Muscle layer of colon (tissue), 2 donors: ENCODE measurements around the gene CHST6.
"Not testable (repeated sequence)": the region's sequence is repeated elsewhere in the genome, so short reads cannot be mapped to it uniquely, and the experiment has no call there.

ENCODE experiments used
- H3K27ac ChIP-seq: one replicate; pipeline ENCODE4 v1.7.0; 2013; ENCODE audit warnings: low read depth, mild to moderate bottlenecking, low read length, moderate library complexity
- H3K27me3 ChIP-seq, 2 donors: one replicate each; pipeline ENCODE4 v1.7.0; 2013; ENCODE audit warnings: low read length in 2 of 2, mild to moderate bottlenecking in 2 of 2; ENCODE audit not compliant: insufficient read depth in 2 of 2, control insufficient read depth in 1 of 2
- H3K36me3 ChIP-seq: one replicate; pipeline ENCODE4 v1.7.0; 2013; ENCODE audit warnings: mild to moderate bottlenecking, low read length; ENCODE audit not compliant: insufficient read depth
- H3K4me1 ChIP-seq: one replicate; pipeline ENCODE4 v1.7.0; 2013; ENCODE audit warnings: mild to moderate bottlenecking, low read length; ENCODE audit not compliant: insufficient read depth
- H3K4me3 ChIP-seq, 2 donors: one replicate each; pipeline ENCODE4 v1.7.0; 2013; ENCODE audit warnings: low read length in 2 of 2, low read depth in 1 of 2, mild to moderate bottlenecking in 1 of 2, moderate library complexity in 1 of 2
- H3K9ac ChIP-seq: one replicate; pipeline ENCODE4 v1.7.0; 2013; ENCODE audit warnings: low read length
- H3K9me3 ChIP-seq: one replicate; pipeline ENCODE4 v1.7.0; 2013; ENCODE audit warnings: mild to moderate bottlenecking, low read length
- donor health status: abdominal sarcoma.
- donor health status: Adenocarcinoma of cecum.

CHST6 gene

GRCh38 chr16:75455677-75456076 is 39.6 kb downstream of the CHST6 start:
- no peak overlapping the region for H3K4me3 ChIP-seq
- no peaks in the 10 kb centered on the region for H3K27me3 ChIP-seq
- H3K36me3 ChIP-seq: peaks cover 5% of the 10 kb centered on the region
- no peak overlapping the region for H3K9ac ChIP-seq
- H3K4me1 ChIP-seq: no peaks in the 10 kb centered on the region
- H3K9me3 ChIP-seq: no peaks in the 10 kb centered on the region
- H3K27ac ChIP-seq: no peak overlapping the region

GRCh38 chr16:75452464-75453190 is 42.6 kb downstream of the CHST6 start:
- Histone ChIP-seq H3K9ac (no peak overlapping the region), H3K27ac (no peak overlapping the region), H3K4me3 (no peak overlapping the region)

DNA sequence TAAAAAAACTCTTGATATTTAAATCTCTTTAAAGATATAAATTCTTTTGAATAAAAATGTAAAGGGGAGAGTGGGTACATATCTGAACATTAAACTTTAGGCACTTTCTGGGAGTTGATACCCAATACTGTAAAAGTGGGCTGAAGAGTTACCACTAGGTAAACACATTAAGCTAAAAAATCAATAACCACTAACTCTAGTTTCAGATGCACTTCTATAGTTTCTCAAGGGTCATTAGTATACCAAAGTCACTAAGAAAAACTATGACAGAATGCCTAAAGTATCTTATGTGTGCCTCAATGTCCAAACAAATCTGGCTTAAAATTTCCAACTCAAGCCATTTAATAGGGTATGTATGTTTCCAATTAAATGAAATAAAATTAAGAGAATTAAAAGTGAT is 48.8 kb downstream of the CHST6 start:
- Histone ChIP-seq H3K4me3 (no peak overlapping the region), H3K9ac (no peak overlapping the region), H3K27ac (no peak overlapping the region), H3K36me3 (peaks cover 8% of the 10 kb centered on the region), H3K9me3 (no peaks in the 10 kb centered on the region), H3K4me1 (no peaks in the 10 kb centered on the region), H3K27me3 (no peaks in the 10 kb centered on the region)

More at GRCh38 chr16:75452464-75453190, 42.6 kb downstream of the CHST6 start:
- Histone ChIP-seq H3K9me3 (no peaks in the 10 kb centered on the region), H3K36me3 (peaks cover 8% of the 10 kb centered on the region), H3K4me1 (no peaks in the 10 kb centered on the region), H3K27me3 (no peaks in the 10 kb centered on the region)

DNA sequence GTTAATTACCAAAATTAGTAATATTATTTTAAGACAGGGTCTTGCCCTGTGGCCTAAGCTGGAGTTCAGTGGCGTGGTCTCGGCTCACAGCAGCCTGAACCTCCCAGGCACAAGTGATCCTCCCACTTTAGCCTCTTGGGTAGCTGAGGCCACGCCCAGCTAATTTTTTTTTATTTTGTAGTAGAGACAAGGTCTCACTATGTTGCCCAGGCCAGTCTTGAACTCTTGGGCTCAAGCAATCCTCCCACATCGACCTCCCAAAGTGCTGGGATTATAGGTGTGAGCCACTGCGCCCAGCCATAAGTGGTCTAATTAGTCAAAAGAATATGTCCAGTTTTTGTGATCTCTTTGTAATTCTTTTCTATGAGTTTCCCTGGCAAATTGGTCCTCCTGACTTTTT is 49.9 kb downstream of the CHST6 start:
- Histone ChIP-seq H3K27me3 (no peaks in the 10 kb centered on the region), H3K4me3 (no peak overlapping the region), H3K27ac (no peak overlapping the region), H3K9ac (no peak overlapping the region), H3K36me3 (no peaks in the 10 kb centered on the region), H3K9me3 (no peaks in the 10 kb centered on the region), H3K4me1 (no peaks in the 10 kb centered on the region)

- no peak overlapping the region for H3K4me3 ChIP-seq
- H3K9me3 ChIP-seq: no peaks in the 10 kb centered on the region
- H3K27me3 ChIP-seq: no peaks in the 10 kb centered on the region
- no peak overlapping the region for H3K27ac ChIP-seq
- no peaks in the 10 kb centered on the region for H3K4me1 ChIP-seq
- H3K9ac ChIP-seq: no peak overlapping the region
- no peaks in the 10 kb centered on the region for H3K36me3 ChIP-seq
Measured at GRCh38 chr16:75443298-75443697, 51.9 kb downstream of the CHST6 start.

DNA sequence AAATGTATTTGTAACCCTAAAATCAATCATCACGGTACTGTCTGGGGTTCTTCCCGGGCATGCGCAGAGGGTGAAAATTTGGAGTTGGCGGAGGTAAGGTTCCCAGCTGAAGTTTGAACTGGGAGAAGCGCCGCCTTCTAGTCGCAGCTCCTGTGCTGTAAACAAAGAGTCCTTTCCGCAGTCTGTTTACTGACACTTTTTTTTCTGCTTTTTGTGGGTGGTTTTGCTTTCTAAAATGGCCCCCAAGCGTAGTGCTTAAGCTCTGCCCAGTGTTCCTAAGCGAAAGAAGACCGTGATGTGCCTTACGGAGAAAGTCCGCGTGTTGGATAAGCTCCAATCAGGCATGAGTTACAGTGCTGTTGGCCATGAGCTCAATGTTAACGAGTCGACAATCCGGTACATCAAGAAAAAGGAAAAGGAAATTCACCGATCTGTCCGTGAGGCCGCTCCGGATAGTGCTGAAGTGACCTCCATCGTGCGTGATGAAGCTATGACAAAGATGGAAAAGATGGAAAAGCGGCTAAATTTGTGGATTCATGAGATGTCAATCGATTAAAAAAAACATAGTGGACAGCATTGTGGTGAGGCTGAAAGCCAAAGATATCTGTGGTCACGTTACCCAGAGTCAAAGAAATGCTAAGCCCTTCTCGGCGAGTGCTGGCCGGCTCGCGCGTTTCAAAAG is 61.4 kb downstream of the CHST6 start:
- H3K9me3 ChIP-seq: no peaks in the 10 kb centered on the region
- no peaks in the 10 kb centered on the region for H3K27me3 ChIP-seq
- H3K27ac ChIP-seq: peak overlapping the region; percentile 93
- no peaks in the 10 kb centered on the region for H3K36me3 ChIP-seq
- H3K9ac ChIP-seq: peak overlapping the region; percentile 62
- H3K4me1 ChIP-seq: peaks cover 3% of the 10 kb centered on the region
- H3K4me3 ChIP-seq: peak overlapping the region; percentile 73 to 98

DNA sequence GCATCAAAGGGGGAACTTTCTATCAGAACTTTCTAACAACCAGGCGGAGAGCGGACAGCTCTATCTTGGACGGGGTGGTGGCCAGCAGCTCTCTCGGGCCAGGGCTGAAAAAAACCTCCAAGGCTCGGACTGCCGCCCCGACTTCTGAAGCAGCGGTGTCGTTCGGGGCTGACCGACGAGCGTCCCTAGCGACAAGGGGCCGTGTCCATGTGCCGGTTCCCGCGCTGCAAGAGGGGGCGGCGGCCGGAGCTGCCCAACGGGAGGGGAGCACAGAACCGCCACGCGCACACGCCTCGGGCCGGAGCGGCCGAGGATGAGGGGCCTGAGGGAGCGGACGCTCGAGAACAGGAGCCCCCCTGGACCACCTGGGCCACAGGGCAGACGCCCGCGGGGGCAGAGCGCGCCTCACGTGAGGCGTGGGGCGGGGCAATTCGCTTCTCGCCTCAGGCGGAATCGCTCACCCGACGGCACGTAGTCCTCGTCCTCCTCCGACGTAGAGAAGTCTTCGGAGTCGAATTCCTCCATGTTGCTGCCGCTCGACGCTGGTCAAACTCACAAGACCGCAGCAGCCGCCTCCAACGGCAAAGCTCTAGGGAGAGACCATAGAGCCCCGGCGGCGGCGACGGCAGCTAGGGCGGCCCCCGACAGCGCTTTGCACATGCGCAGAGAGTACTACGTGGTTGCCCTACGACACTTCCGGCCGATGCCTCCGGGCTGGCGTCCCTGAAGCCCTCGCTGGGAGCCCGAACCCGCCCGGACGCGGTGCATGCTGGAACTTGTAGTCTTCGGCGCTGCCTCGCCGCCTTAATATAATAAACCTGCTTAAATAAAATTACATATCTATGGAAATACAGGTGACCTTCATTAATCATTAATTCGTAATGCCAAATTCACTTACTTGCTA is 62.2 kb downstream of the CHST6 start, which contains the start of gene CFDP1:
Gene CFDP1, minus strand, starts transcription at position 676 of the 904 bp plus-strand sequence. Its CDS starts 151 bp downstream, at position 525.
- Histone ChIP-seq H3K9me3 (no peaks in the 10 kb centered on the region), H3K4me3 (peak within 1 kb of the TSS; percentile 73 to 98), H3K27ac (peak within 1 kb of the TSS; percentile 93), H3K27me3 (no peaks in the 10 kb centered on the region), H3K9ac (peak within 1 kb of the TSS; percentile 62), H3K36me3 (no peaks in the 10 kb centered on the region), H3K4me1 (peaks cover 3% of the 10 kb centered on the region)

- no peak overlapping the region for H3K4me3 ChIP-seq
- H3K27me3 ChIP-seq: no peaks in the 10 kb centered on the region
- no peaks in the 10 kb centered on the region for H3K9me3 ChIP-seq
- H3K4me1 ChIP-seq: peaks cover 3% of the 10 kb centered on the region
- no peak overlapping the region for H3K9ac ChIP-seq
- no peaks in the 10 kb centered on the region for H3K36me3 ChIP-seq
- H3K27ac ChIP-seq: no peak overlapping the region
Measured at GRCh38 chr16:75429621-75430403, 65.4 kb downstream of the CHST6 start.

- H3K9me3 ChIP-seq, H3K27me3 ChIP-seq, H3K4me3 ChIP-seq, H3K36me3 ChIP-seq, H3K9ac ChIP-seq, H3K4me1 ChIP-seq, H3K27ac ChIP-seq: not testable (repeated sequence)
Measured at GRCh38 chr16:75426524-75426923, 68.7 kb downstream of the CHST6 start.

DNA sequence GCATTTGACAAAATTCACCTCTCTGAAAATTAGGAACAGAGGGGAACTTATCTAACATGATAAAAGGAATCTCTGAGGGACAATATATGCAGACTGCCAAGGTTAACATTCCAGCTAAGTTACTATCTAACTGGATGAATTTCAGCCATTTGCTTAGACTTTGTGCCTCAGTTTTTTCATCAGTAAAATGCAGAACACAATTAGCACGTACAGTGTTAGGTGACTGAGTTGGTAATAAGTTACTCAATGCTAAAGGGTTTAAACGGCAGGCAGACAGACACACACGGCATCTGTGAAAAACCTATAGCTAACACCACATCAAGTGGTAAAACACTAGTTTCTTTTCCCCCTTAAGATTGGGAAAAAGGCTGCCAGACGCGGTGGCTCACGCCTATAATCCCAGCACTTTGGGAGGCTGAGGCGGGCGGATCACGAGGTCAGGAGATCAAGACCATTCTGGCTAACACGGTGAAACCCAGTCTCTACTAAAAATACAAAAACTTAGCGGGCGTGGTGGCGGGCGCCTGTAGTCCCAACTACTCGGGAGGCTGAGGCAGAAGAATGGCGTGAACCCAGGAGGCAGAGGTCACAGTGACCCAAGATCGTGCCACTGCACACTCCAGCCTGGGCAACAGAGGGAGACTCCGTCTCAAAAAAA is 71.0 kb downstream of the CHST6 start:
- not testable (repeated sequence) for H3K4me3 ChIP-seq, H3K9me3 ChIP-seq, H3K36me3 ChIP-seq, H3K27ac ChIP-seq, H3K27me3 ChIP-seq, H3K9ac ChIP-seq, H3K4me1 ChIP-seq
